ENCODE measurements around the gene DNAJC5G.

Gene DNAJC5G

DNA sequence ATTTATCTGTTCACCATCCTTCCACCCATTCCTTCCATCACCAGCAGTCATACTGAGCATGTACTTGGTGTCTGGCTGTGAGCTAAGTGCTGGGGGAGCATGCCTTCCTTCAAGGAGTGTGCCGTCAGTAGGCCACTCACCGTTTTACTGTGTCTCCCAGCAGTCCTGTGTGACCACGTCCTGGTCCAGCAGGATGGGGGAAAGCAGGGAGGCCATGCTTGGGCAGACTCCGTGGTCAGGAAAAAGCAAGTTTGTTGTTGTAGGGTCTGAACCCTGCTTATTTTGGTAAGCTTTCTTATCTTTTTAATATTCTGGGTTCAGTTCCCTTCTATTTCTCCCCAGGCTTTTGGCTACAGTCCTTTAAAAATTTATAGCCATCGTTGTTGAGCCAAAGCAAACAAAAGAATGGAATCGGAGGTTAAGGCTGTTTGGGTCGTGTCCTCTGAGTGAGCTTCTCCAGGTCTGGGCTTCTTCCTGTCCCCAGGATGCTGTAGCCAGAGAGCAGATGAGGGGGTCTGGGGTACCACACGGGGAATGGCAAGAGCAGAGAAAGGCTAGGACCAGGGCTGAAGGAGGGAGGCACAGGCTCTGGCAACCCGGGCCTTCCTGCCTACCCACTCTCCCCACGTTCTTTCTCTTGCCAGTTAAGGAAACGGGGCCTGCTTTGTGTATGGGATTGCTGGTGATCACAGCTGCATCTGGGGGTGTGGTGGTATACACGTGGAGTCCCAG lies 25.9 kb upstream of the DNAJC5G start:
- Histone ChIP-seq H3K4ac (ENCODE audit: low read length) (no peak overlapping the region), H2BK15ac (ENCODE audit: low read length) (no peak overlapping the region), H2BK5ac (ENCODE audit: low read length) (no peak overlapping the region), H3K23ac (ENCODE audit: low read depth, low read length, poor library complexity) (no peak overlapping the region), H3K18ac (ENCODE audit: low read length) (no peak overlapping the region), H3K4me1 (ENCODE audit: control insufficient read depth in 2 of 2, insufficient read depth in 1 of 2, low read depth in 1 of 2, low read length in 2 of 2) (peaks cover 7 to 8% of the 10 kb centered on the region in 2 donors), H4K8ac (ENCODE audit: low read depth, low read length) (no peak overlapping the region), H2AK5ac (ENCODE audit: low read depth, low read length) (no peak overlapping the region), H3K4me3 (ENCODE audit: low read length in 2 of 2) (no peak overlapping the region), H3K36me3 (replicated peaks in 1 of 2; ENCODE audit: control insufficient read depth in 2 of 2, insufficient read depth in 2 of 2, low read length in 2 of 2) (peaks cover 3 to 11% of the 10 kb centered on the region in 2 donors), H3K27me3 (ENCODE audit: control insufficient read depth in 3 of 3, insufficient read depth in 3 of 3, low read depth in 1 of 3, low read length in 3 of 3) (peaks cover 0 to 25% (median 5%) of the 10 kb centered on the region in 3 experiments), H3K79me1 (ENCODE audit: low read depth, low read length) (no peaks in the 10 kb centered on the region), H4K91ac (ENCODE audit: low read depth, low read length, poor library complexity) (no peak overlapping the region), H3K14ac (ENCODE audit: low read length) (no peak overlapping the region), H3K27ac (replicated peaks; ENCODE audit: low read length) (no peak overlapping the region), H3K4me2 (ENCODE audit: insufficient read depth, low read length, poor library complexity, severe bottlenecking) (no peak overlapping the region), H2BK12ac (ENCODE audit: low read length) (no peak overlapping the region), H2BK120ac (ENCODE audit: low read depth, low read length) (no peak overlapping the region), H3K9me3 (replicated peaks in 1 of 2; ENCODE audit: control insufficient read depth in 2 of 2, insufficient read depth in 1 of 2, low read depth in 1 of 2, low read length in 2 of 2) (no peaks in the 10 kb centered on the region), H3K9ac (ENCODE audit: low read depth, low read length, poor library complexity) (no peak overlapping the region), H2AFZ (ENCODE audit: low read length) (peak overlapping the region; percentile 93)
- no peak for DNase-seq (ENCODE audit: low spot score)
- WGBS, 2 donors (ENCODE audit: extremely low coverage in 2 of 2, insufficient read length in 2 of 2, insufficient replicate concordance in 1 of 2), result no CpG with 5 or more reads among the region's 12 CpGs

DNA sequence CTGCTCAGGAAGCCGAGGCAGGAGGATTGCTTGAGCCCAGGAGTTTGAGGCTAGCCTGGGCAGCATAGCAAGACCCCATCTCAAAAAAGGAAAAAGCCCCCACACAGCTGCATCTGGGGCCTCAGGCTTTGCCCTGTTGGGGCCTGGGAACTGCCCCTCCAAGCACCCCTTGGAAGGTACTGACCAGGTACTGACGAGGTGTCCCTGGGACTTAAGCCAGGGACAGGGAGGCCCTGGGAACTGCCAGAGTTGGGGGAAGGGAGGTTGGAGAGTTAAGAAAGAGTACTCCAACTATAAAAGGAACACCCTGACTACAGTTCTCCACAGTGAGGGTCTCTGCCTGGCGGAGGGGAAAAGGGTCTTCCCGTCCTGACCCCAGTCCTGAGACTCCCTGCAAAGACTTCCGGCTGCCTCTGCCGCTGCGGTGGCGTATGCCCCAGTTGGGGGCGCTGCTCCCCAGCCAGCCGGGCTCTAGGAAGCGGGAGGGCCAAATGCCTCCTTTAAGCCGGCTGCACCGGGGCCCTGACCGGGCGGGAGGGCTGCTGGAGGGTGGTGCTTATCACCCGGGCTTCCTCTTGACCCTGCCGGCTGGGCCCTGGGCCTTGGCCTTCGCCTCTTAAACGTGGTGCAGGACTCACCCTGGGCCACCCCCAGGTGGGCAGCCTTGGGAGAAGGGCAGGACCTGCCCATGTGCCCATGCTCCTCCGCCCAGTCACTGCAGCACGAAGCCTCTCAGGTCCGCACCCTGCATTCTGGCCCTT lies 25.2 kb upstream of the DNAJC5G start:
- H3K9ac ChIP-seq (ENCODE audit: low read depth, low read length, poor library complexity), result no peak overlapping the region

DNA sequence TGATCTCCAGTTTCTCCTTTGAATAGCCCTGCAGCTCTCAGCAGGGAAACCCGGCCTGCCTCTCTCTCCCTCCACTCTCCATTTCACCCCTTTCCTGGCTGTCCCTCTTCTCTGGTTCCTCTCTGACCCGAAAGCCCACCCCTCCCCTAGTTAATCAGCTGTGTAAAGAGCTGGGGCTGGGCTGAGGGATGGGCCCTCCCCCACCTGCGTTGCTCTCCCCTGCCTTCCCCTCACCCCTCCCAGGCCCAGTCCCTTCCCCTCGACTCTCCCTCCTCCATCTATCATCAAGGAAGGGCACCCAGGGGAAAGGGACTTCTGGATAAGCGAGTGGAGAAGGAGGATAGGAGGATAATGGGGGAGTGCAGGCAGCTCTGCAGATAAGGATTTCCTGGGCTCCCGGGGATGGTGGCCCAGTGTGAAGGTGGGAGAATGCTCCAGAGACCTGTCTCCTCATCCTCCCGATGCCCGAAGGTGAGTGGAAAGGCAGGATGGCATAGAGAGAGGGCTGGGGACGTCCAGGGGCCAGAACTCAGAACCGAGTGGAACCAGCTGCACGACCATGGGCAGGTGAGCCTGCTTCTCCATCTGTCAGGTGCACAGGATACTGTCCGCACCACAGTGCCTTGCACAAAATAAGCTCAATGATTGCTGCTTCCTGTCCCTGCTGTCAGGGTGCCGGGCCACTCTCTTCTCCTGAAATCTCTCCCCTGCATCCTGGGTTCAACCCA lies 24.4 kb upstream of the DNAJC5G start:
- H3K79me1 ChIP-seq (ENCODE audit: low read depth, low read length), result no peaks in the 10 kb centered on the region
- H3K18ac ChIP-seq (ENCODE audit: low read length), result peak overlapping the region; percentile 50
- H3K9ac ChIP-seq (ENCODE audit: low read depth, low read length, poor library complexity), result no peak overlapping the region
- H3K36me3 ChIP-seq (replicated peaks in 1 of 2; ENCODE audit: control insufficient read depth in 2 of 2, insufficient read depth in 2 of 2, low read length in 2 of 2), result no peaks in the 10 kb centered on the region
- H4K91ac ChIP-seq (ENCODE audit: low read depth, low read length, poor library complexity), result no peak overlapping the region
- H3K4me3 ChIP-seq (ENCODE audit: low read length in 2 of 2), result peak overlapping the region in 1 of 2 donors; percentile 31
- no CpG with 5 or more reads among the region's 13 CpGs for WGBS, 2 donors (ENCODE audit: extremely low coverage in 2 of 2, insufficient read length in 2 of 2, insufficient replicate concordance in 1 of 2)
- H3K27ac ChIP-seq (replicated peaks; ENCODE audit: low read length), result no peak overlapping the region
- H4K8ac ChIP-seq (ENCODE audit: low read depth, low read length), result no peak overlapping the region
- H3K4ac ChIP-seq (ENCODE audit: low read length), result no peak overlapping the region
- peak overlapping the region; percentile 55 for H2BK120ac ChIP-seq (ENCODE audit: low read depth, low read length)
- peaks cover 8 to 10% of the 10 kb centered on the region in 2 donors for H3K4me1 ChIP-seq (ENCODE audit: control insufficient read depth in 2 of 2, insufficient read depth in 1 of 2, low read depth in 1 of 2, low read length in 2 of 2)
- no peak overlapping the region for H2BK5ac ChIP-seq (ENCODE audit: low read length)
- no peak overlapping the region for H3K14ac ChIP-seq (ENCODE audit: low read length)
- H3K4me2 ChIP-seq (ENCODE audit: insufficient read depth, low read length, poor library complexity, severe bottlenecking), result peak overlapping the region; percentile 64
- peaks cover 0 to 40% (median 5%) of the 10 kb centered on the region in 3 experiments for H3K27me3 ChIP-seq (ENCODE audit: control insufficient read depth in 3 of 3, insufficient read depth in 3 of 3, low read depth in 1 of 3, low read length in 3 of 3)
- no peak overlapping the region for H2BK12ac ChIP-seq (ENCODE audit: low read length)
- H2AFZ ChIP-seq (ENCODE audit: low read length), result peak overlapping the region; percentile 93
- H2AK5ac ChIP-seq (ENCODE audit: low read depth, low read length), result no peak overlapping the region
- DNase-seq (ENCODE audit: low spot score), result no peak
- peak overlapping the region; percentile 68 for H3K23ac ChIP-seq (ENCODE audit: low read depth, low read length, poor library complexity)
- no peak overlapping the region for H2BK15ac ChIP-seq (ENCODE audit: low read length)
- no peaks in the 10 kb centered on the region for H3K9me3 ChIP-seq (replicated peaks in 1 of 2; ENCODE audit: control insufficient read depth in 2 of 2, insufficient read depth in 1 of 2, low read depth in 1 of 2, low read length in 2 of 2)

More for the DNA sequence above, 25.2 kb upstream of the DNAJC5G start:
- Histone ChIP-seq H3K23ac (ENCODE audit: low read depth, low read length, poor library complexity) (peak overlapping the region; percentile 81), H2BK12ac (ENCODE audit: low read length) (no peak overlapping the region), H3K36me3 (replicated peaks in 1 of 2; ENCODE audit: control insufficient read depth in 2 of 2, insufficient read depth in 2 of 2, low read length in 2 of 2) (peaks cover 0 to 3% of the 10 kb centered on the region in 2 donors), H2AFZ (ENCODE audit: low read length) (peak overlapping the region; percentile 93), H3K4me2 (ENCODE audit: insufficient read depth, low read length, poor library complexity, severe bottlenecking) (peak overlapping the region; percentile 64), H3K4me3 (ENCODE audit: low read length in 2 of 2) (peak overlapping the region in 1 of 2 donors; percentile 31), H3K9me3 (replicated peaks in 1 of 2; ENCODE audit: control insufficient read depth in 2 of 2, insufficient read depth in 1 of 2, low read depth in 1 of 2, low read length in 2 of 2) (no peaks in the 10 kb centered on the region), H3K18ac (ENCODE audit: low read length) (peak overlapping the region; percentile 50), H4K8ac (ENCODE audit: low read depth, low read length) (no peak overlapping the region), H3K14ac (ENCODE audit: low read length) (no peak overlapping the region), H3K4ac (ENCODE audit: low read length) (no peak overlapping the region), H2BK15ac (ENCODE audit: low read length) (no peak overlapping the region), H3K27ac (replicated peaks; ENCODE audit: low read length) (no peak overlapping the region), H3K4me1 (ENCODE audit: control insufficient read depth in 2 of 2, insufficient read depth in 1 of 2, low read depth in 1 of 2, low read length in 2 of 2) (peaks cover 8 to 10% of the 10 kb centered on the region in 2 donors), H2AK5ac (ENCODE audit: low read depth, low read length) (no peak overlapping the region), H3K27me3 (ENCODE audit: control insufficient read depth in 3 of 3, insufficient read depth in 3 of 3, low read depth in 1 of 3, low read length in 3 of 3) (peaks cover 0 to 33% (median 5%) of the 10 kb centered on the region in 3 experiments), H2BK5ac (ENCODE audit: low read length) (no peak overlapping the region), H4K91ac (ENCODE audit: low read depth, low read length, poor library complexity) (no peak overlapping the region), H3K79me1 (ENCODE audit: low read depth, low read length) (no peaks in the 10 kb centered on the region), H2BK120ac (ENCODE audit: low read depth, low read length) (no peak overlapping the region)
- WGBS, 2 donors (ENCODE audit: extremely low coverage in 2 of 2, insufficient read length in 2 of 2, insufficient replicate concordance in 1 of 2), result no CpG with 5 or more reads among the region's 22 CpGs
- DNase-seq (ENCODE audit: low spot score), result peak; percentile 66
